ENCODE data around the gene COL4A1.

COL4A1 gene

DNA sequence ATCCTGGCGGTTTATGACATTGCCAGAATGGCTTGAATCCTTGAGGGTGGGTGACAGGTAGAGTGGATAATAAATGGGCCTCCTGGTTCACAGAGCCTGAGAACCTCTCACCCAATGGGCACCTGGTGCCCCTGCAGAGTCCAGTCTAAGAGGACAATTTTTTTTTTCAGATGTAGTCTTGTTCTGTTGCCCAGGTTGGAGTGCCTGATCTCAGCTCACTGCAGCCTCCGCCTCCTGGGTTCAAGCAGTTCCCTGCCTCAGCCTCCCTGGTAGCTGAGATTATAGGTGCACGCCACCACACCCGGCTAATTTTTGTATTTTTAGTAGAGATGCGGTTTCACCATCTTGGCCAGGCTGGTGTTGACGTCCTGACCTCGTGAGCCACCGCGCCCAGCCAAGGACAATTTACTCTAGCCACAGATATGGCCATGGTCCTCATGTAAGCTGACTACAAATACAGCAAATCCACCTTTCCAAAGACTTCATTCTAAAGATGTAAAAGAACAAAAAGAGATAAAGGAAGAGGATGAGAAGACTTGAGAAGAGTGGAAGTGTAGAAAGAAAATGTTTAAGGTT is 33.1 kb upstream of the COL4A1 start:
- TF ChIP-seq, protein P1, sequence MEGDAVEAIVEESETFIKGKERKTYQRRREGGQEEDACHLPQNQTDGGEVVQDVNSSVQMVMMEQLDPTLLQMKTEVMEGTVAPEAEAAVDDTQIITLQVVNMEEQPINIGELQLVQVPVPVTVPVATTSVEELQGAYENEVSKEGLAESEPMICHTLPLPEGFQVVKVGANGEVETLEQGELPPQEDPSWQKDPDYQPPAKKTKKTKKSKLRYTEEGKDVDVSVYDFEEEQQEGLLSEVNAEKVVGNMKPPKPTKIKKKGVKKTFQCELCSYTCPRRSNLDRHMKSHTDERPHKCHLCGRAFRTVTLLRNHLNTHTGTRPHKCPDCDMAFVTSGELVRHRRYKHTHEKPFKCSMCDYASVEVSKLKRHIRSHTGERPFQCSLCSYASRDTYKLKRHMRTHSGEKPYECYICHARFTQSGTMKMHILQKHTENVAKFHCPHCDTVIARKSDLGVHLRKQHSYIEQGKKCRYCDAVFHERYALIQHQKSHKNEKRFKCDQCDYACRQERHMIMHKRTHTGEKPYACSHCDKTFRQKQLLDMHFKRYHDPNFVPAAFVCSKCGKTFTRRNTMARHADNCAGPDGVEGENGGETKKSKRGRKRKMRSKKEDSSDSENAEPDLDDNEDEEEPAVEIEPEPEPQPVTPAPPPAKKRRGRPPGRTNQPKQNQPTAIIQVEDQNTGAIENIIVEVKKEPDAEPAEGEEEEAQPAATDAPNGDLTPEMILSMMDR (IDR thresholded peaks at IDR 0.05; ENCODE audit: low read length): no peak
- TF ChIP-seq EZH2phosphoT487 (IDR thresholded peaks at IDR 0.05; ENCODE audit: low read length): no peak
- TF ChIP-seq EZH2 (optimal IDR thresholded peaks at IDR 0.05; ENCODE audit: low read depth, low read length): no peak

DNA sequence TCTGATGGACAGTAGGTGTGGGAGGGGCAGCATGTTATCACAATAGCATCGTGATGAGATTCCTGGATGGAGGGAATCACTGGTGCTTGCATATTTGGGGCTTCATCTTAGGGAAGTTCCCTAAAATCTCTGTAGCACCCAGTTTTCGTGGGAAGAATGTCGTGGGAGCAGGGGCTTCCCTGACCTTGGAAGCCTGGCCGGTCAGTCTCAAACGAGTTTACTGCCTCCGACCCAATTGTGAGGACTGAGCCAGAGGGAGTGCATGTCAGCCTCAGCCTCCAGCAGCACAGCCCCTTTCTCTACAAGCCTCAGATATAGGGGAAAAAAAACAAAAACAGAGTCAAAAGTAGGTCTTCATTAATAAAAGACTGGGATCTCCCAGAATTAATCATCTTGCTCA is 32.3 kb upstream of the COL4A1 start:
- H3K9ac ChIP-seq (ENCODE audit: low read length): no peak overlapping the region
- no peaks in the 10 kb centered on the region for H3K4me1 ChIP-seq (ENCODE audit: low read length)

More for the DNA sequence above, 33.1 kb upstream of the COL4A1 start:
- Histone ChIP-seq H4K20me1 (ENCODE audit: insufficient read depth, low read length) (no peaks in the 10 kb centered on the region), H3K36me3 (replicated peaks; ENCODE audit: insufficient read depth, low read length) (no peaks in the 10 kb centered on the region), H3F3A (ENCODE audit: insufficient read depth, low read length) (no peaks in the 10 kb centered on the region), H3K9ac (ENCODE audit: low read length) (no peak overlapping the region), H3K4me3 (ENCODE audit: low read length) (no peak overlapping the region), H3K4me1 (ENCODE audit: low read length) (no peaks in the 10 kb centered on the region), H3K27me3 (replicated peaks; ENCODE audit: insufficient read depth, low read length) (no peaks in the 10 kb centered on the region), H3K9me2 (replicated peaks; ENCODE audit: insufficient read depth, low read length) (no peaks in the 10 kb centered on the region), H3K9me3 (replicated peaks; ENCODE audit: insufficient read depth, low read length) (no peaks in the 10 kb centered on the region), H3K27ac (ENCODE audit: low read length) (no peak overlapping the region), H3K4me2 (ENCODE audit: low read depth, low read length) (no peak overlapping the region), H3K79me2 (ENCODE audit: low read length) (no peaks in the 10 kb centered on the region), H2AFZ (ENCODE audit: low read length) (no peak overlapping the region)
- no peak for DNase-seq

DNA sequence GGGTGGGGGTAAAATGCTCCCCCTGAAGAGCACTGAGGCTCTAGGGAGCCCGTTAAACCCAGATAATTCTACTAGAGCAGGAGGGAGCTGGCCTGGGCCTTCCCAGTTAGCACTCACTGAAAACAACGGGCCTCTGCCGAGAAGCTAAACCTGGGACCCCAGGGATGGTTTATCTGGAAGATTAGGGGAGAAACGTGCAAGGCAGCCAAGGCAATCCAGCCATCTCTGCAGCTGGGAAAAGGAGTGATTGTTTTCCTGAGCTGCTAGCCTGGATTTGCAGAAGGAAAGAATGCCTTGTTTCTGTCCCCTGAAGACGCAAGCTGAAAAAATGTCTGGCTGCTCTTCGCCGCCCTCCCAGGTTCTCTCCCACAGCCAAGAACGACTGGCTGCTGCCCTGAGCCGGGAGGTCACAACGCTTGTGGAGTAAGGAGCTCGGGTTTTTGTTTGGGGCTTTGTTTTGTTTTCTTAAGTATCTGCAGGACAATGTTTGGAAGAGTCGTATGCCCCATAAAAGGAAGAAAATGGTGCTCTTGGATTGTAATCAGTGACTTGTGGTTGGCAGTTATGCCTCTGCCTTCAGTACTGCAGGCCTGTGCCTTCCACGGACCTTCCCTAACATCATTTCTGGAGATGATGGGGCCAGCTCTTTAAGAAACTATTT is 31.6 kb upstream of the COL4A1 start:
- no peaks in the 10 kb centered on the region for H3F3A ChIP-seq (ENCODE audit: insufficient read depth, low read length)
- no peak overlapping the region for H3K27ac ChIP-seq (ENCODE audit: low read length)

More for the DNA sequence above, 32.3 kb upstream of the COL4A1 start:
- Histone ChIP-seq H3K27ac (ENCODE audit: low read length) (no peak overlapping the region), H3K4me2 (ENCODE audit: low read depth, low read length) (no peak overlapping the region), H2AFZ (ENCODE audit: low read length) (no peak overlapping the region), H3K9me3 (replicated peaks; ENCODE audit: insufficient read depth, low read length) (no peaks in the 10 kb centered on the region), H3K4me3 (ENCODE audit: low read length) (no peak overlapping the region), H3F3A (ENCODE audit: insufficient read depth, low read length) (no peaks in the 10 kb centered on the region), H3K36me3 (replicated peaks; ENCODE audit: insufficient read depth, low read length) (no peaks in the 10 kb centered on the region), H3K27me3 (replicated peaks; ENCODE audit: insufficient read depth, low read length) (no peaks in the 10 kb centered on the region), H3K9me2 (replicated peaks; ENCODE audit: insufficient read depth, low read length) (no peaks in the 10 kb centered on the region), H3K79me2 (ENCODE audit: low read length) (no peaks in the 10 kb centered on the region), H4K20me1 (ENCODE audit: insufficient read depth, low read length) (no peaks in the 10 kb centered on the region)
- no peak for DNase-seq
- TF ChIP-seq EZH2 (optimal IDR thresholded peaks at IDR 0.05; ENCODE audit: low read depth, low read length): no peak
- TF ChIP-seq EZH2phosphoT487 (IDR thresholded peaks at IDR 0.05; ENCODE audit: low read length): no peak
- TF ChIP-seq, protein P1 (IDR thresholded peaks at IDR 0.05; ENCODE audit: low read length): no peak

More for the DNA sequence above, 31.6 kb upstream of the COL4A1 start:
- Histone ChIP-seq H3K4me2 (ENCODE audit: low read depth, low read length) (no peak overlapping the region), H3K4me1 (ENCODE audit: low read length) (no peaks in the 10 kb centered on the region), H2AFZ (ENCODE audit: low read length) (no peak overlapping the region), H3K27me3 (replicated peaks; ENCODE audit: insufficient read depth, low read length) (no peaks in the 10 kb centered on the region), H3K9ac (ENCODE audit: low read length) (no peak overlapping the region), H3K9me3 (replicated peaks; ENCODE audit: insufficient read depth, low read length) (no peaks in the 10 kb centered on the region), H3K9me2 (replicated peaks; ENCODE audit: insufficient read depth, low read length) (no peaks in the 10 kb centered on the region), H4K20me1 (ENCODE audit: insufficient read depth, low read length) (no peaks in the 10 kb centered on the region), H3K4me3 (ENCODE audit: low read length) (no peak overlapping the region), H3K79me2 (ENCODE audit: low read length) (no peaks in the 10 kb centered on the region), H3K36me3 (replicated peaks; ENCODE audit: insufficient read depth, low read length) (no peaks in the 10 kb centered on the region)
- TF ChIP-seq EZH2 (optimal IDR thresholded peaks at IDR 0.05; ENCODE audit: low read depth, low read length): no peak
- TF ChIP-seq, protein P1 (IDR thresholded peaks at IDR 0.05; ENCODE audit: low read length): no peak
- TF ChIP-seq EZH2phosphoT487 (IDR thresholded peaks at IDR 0.05; ENCODE audit: low read length): no peak
- DNase-seq: no peak

All from MM.1S (cell line).